Neural progenitor cell (in vitro differentiated cells): Measurements from ENCODE around the gene ATP8B4.

Experiments used
- EZH2 ChIP-seq: fragments of 200-600 bp; sonication (generic); IDR thresholded peaks from 2 replicates; pipeline ENCODE4 v1.6.1; 2017; ENCODE audit warnings: antibody characterized with exemption, mild to moderate bottlenecking, moderate library complexity
- EZH2phosphoT487 ChIP-seq: fragments of 200-600 bp; sonication (generic); IDR thresholded peaks from 2 replicates; pipeline ENCODE4 v1.6.1; 2017; ENCODE audit warnings: antibody characterized with exemption
- TF ChIP-seq, protein P1 (sequence below): fragments of 200-600 bp; sonication (generic); IDR thresholded peaks from 2 replicates; pipeline ENCODE4 v1.5.1; 2017; ENCODE audit warnings: antibody characterized with exemption, mild to moderate bottlenecking

DNA sequence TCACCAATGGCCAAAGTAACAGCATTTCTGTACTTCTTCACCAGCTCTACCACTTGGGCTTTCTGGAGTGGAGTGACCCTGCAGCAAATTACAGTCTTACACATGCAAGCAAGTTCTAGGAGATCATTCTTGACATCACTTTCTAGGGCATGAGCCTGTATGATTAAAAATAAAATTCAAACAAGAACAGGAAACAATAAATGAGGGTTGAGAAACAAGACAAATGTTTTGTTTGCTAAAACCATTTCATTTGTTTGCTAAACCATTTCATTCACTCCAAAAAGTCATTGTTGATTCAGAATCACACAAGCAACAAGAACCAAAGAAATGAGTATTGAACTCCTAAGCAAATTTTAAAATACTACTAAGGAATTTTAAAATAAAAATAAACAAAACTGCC, 220.9 kb downstream of the ATP8B4 start:
- TF ChIP-seq, protein P1, sequence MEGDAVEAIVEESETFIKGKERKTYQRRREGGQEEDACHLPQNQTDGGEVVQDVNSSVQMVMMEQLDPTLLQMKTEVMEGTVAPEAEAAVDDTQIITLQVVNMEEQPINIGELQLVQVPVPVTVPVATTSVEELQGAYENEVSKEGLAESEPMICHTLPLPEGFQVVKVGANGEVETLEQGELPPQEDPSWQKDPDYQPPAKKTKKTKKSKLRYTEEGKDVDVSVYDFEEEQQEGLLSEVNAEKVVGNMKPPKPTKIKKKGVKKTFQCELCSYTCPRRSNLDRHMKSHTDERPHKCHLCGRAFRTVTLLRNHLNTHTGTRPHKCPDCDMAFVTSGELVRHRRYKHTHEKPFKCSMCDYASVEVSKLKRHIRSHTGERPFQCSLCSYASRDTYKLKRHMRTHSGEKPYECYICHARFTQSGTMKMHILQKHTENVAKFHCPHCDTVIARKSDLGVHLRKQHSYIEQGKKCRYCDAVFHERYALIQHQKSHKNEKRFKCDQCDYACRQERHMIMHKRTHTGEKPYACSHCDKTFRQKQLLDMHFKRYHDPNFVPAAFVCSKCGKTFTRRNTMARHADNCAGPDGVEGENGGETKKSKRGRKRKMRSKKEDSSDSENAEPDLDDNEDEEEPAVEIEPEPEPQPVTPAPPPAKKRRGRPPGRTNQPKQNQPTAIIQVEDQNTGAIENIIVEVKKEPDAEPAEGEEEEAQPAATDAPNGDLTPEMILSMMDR = no peak
- TF ChIP-seq EZH2 (no peak), EZH2phosphoT487 (no peak)
